MM.1S (cell line): ENCODE results near the gene PAPPA.

Source experiments
- DNase-seq: peaks from one replicate; pipeline ENCODE4 v3.0.0-alpha.2; 2015
- H2AFZ ChIP-seq: fragments of 300-600 bp; sonication (generic); 2 replicates; pipeline ENCODE4 v1.6.0; 2016; ENCODE audit warnings: antibody characterized with exemption, low read length
- H3F3A ChIP-seq: fragments of 300-600 bp; sonication (generic); 2 replicates; pipeline ENCODE4 v1.6.1; 2016; ENCODE audit warnings: mild to moderate bottlenecking, antibody characterized with exemption, low read length, moderate library complexity, mixed read lengths; ENCODE audit not compliant: insufficient read depth
- H3K27ac ChIP-seq: fragments of 300-600 bp; sonication (generic); 2 replicates; pipeline ENCODE4 v1.5.1; 2016; ENCODE audit warnings: mild to moderate bottlenecking, low read length
- H3K27me3 ChIP-seq: fragments of 300-600 bp; sonication (generic); replicated peaks from 2 replicates; pipeline ENCODE4 v1.6.0; 2016; ENCODE audit warnings: low read length; ENCODE audit not compliant: insufficient read depth
- H3K36me3 ChIP-seq: fragments of 300-600 bp; sonication (generic); replicated peaks from 2 replicates; pipeline ENCODE4 v1.6.1; 2016; ENCODE audit warnings: mild to moderate bottlenecking, low read length, mixed read lengths; ENCODE audit not compliant: insufficient read depth
- H3K4me1 ChIP-seq: fragments of 300-600 bp; sonication (generic); 2 replicates; pipeline ENCODE4 v1.6.1; 2016; ENCODE audit warnings: low read length, mixed read lengths
- H3K4me2 ChIP-seq: fragments of 300-600 bp; sonication (generic); 2 replicates; pipeline ENCODE4 v1.6.0; 2016; ENCODE audit warnings: low read depth, low read length
- H3K4me3 ChIP-seq: fragments of 300-600 bp; sonication (generic); 2 replicates; pipeline ENCODE4 v1.5.1; 2016; ENCODE audit warnings: low read length, mixed read lengths
- H3K79me2 ChIP-seq: fragments of 300-600 bp; sonication (generic); 2 replicates; pipeline ENCODE4 v1.6.1; 2016; ENCODE audit warnings: mixed run types, low read length, mixed read lengths
- H3K9ac ChIP-seq: fragments of 300-600 bp; sonication (generic); 2 replicates; pipeline ENCODE4 v1.6.1; 2016; ENCODE audit warnings: low read length, mixed read lengths
- H3K9me2 ChIP-seq: fragments of 300-600 bp; sonication (generic); replicated peaks from 2 replicates; pipeline ENCODE4 v1.6.1; 2016; ENCODE audit warnings: mild to moderate bottlenecking, low read length, mixed read lengths; ENCODE audit not compliant: insufficient read depth
- H3K9me3 ChIP-seq: fragments of 300-600 bp; sonication (generic); replicated peaks from 2 replicates; pipeline ENCODE4 v1.6.1; 2016; ENCODE audit warnings: mild to moderate bottlenecking, low read length, mixed read lengths; ENCODE audit not compliant: insufficient read depth
- H4K20me1 ChIP-seq: fragments of 300-600 bp; sonication (generic); 2 replicates; pipeline ENCODE4 v1.6.1; 2016; ENCODE audit warnings: mild to moderate bottlenecking, low read length, moderate library complexity, mixed read lengths; ENCODE audit not compliant: insufficient read depth
- EZH2 ChIP-seq: fragments of 300-600 bp; sonication (generic); optimal IDR thresholded peaks from 2 replicates; pipeline ENCODE3; 2017; ENCODE audit warnings: low read depth, mild to moderate bottlenecking, antibody characterized with exemption, low read length, mixed read lengths
- EZH2phosphoT487 ChIP-seq: fragments of 300-600 bp; sonication (generic); IDR thresholded peaks from 2 replicates; pipeline ENCODE4 v1.6.1; 2018; ENCODE audit warnings: antibody characterized with exemption, low read length
- TF ChIP-seq, protein P1 (sequence below): fragments of 300-600 bp; sonication (generic); IDR thresholded peaks from 2 replicates; pipeline ENCODE4 v1.5.1; 2016; ENCODE audit warnings: antibody characterized with exemption, low read length, mixed read lengths

The PAPPA gene

DNA sequence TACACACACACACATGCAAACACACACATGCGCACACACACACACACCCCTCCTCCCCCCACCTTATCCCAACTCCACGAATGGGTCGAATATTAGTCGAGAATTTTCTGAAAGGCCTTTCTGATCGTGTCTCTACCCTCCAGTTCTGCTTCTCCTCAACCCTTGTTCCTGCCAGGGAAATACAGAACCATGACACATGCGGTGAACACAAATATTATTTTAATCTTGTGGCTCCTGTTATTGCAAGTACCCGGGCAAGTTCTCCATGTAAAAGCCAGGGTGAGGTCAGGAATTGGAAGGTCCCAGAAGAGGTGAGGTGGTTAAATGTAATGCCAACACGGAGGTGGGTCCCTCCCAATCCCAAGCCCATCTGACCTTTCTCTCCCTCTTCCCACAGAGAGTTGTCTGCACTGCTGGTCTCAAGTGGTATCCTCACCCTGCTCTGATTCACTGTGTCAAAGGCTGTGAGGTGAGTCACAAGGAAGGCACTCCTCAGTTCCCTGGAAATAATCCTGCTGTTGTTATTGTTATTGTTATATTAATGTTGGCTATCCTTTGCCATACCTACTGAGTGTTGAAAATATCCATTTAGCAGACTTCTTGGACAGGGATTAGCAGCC, 223.7 kb downstream of the PAPPA start:
- Histone ChIP-seq H4K20me1 (no peaks in the 10 kb centered on the region), H3K79me2 (no peaks in the 10 kb centered on the region), H3K27me3 (no peaks in the 10 kb centered on the region), H2AFZ (no peak overlapping the region), H3K9ac (no peak overlapping the region), H3K9me3 (no peaks in the 10 kb centered on the region), H3K4me3 (no peak overlapping the region), H3K4me1 (no peaks in the 10 kb centered on the region), H3F3A (no peaks in the 10 kb centered on the region), H3K9me2 (no peaks in the 10 kb centered on the region), H3K36me3 (no peaks in the 10 kb centered on the region), H3K4me2 (no peak overlapping the region), H3K27ac (no peak overlapping the region)
- no peak for DNase-seq
- no peak for TF ChIP-seq EZH2
- TF ChIP-seq EZH2phosphoT487: no peak
- TF ChIP-seq, protein P1, sequence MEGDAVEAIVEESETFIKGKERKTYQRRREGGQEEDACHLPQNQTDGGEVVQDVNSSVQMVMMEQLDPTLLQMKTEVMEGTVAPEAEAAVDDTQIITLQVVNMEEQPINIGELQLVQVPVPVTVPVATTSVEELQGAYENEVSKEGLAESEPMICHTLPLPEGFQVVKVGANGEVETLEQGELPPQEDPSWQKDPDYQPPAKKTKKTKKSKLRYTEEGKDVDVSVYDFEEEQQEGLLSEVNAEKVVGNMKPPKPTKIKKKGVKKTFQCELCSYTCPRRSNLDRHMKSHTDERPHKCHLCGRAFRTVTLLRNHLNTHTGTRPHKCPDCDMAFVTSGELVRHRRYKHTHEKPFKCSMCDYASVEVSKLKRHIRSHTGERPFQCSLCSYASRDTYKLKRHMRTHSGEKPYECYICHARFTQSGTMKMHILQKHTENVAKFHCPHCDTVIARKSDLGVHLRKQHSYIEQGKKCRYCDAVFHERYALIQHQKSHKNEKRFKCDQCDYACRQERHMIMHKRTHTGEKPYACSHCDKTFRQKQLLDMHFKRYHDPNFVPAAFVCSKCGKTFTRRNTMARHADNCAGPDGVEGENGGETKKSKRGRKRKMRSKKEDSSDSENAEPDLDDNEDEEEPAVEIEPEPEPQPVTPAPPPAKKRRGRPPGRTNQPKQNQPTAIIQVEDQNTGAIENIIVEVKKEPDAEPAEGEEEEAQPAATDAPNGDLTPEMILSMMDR: no peak

DNA sequence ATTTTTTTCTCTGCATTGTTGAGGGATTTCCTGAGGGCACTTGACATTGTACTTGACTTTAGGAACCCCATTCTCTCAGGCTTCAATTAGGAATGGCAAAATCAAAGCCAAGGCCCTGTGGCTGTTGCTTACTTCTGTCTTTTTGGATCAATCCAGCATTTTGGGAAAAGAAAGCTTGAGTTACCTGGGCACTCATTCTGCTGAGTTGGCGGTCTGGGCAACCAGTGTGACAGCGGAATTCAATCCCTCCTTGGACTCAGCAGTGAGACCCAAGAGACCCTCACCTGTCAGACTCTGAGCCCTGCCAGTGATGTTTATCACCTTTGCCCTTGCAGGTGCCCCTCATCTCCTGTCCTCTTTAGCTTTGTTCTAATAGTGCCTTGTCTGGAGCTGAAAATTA, 225.3 kb downstream of the PAPPA start:
- Histone ChIP-seq H3K9me3 (no peaks in the 10 kb centered on the region), H3K27ac (no peak overlapping the region), H3K4me1 (no peaks in the 10 kb centered on the region), H3K27me3 (no peaks in the 10 kb centered on the region), H3K9me2 (no peaks in the 10 kb centered on the region), H2AFZ (no peak overlapping the region), H4K20me1 (no peaks in the 10 kb centered on the region), H3K79me2 (no peaks in the 10 kb centered on the region), H3F3A (no peaks in the 10 kb centered on the region), H3K4me2 (no peak overlapping the region), H3K4me3 (no peak overlapping the region), H3K36me3 (no peaks in the 10 kb centered on the region), H3K9ac (no peak overlapping the region)
- TF ChIP-seq, protein P1: no peak
- no peak for TF ChIP-seq EZH2phosphoT487
- TF ChIP-seq EZH2: no peak
- no peak for DNase-seq

DNA sequence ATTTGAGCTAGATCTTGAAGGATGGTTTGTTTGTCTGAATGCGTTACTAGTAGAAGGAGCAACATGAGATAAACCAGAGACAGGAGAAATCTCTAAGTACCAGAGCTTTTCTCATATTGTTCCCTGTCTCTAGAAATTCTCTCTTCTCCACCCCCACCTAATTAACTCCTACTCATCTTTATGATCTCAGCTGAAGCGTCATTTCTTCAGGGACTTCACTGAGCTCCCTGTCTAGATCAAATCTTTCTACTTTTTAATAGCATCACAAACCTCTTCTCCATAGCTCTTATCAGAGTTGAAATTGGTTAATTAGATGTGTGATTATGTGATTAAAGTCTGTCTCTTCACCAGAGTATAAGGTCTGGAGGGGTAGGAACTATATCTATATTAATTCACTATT, 226.2 kb downstream of the PAPPA start:
- H2AFZ ChIP-seq: no peak overlapping the region
- no peaks in the 10 kb centered on the region for H3K79me2 ChIP-seq
- H3F3A ChIP-seq: no peaks in the 10 kb centered on the region
- no peaks in the 10 kb centered on the region for H3K27me3 ChIP-seq
- no peaks in the 10 kb centered on the region for H3K9me2 ChIP-seq
- TF ChIP-seq, protein P1: no peak
- no peak for TF ChIP-seq EZH2
- no peak for TF ChIP-seq EZH2phosphoT487
- H3K4me1 ChIP-seq: no peaks in the 10 kb centered on the region
- H4K20me1 ChIP-seq: no peaks in the 10 kb centered on the region
- no peak overlapping the region for H3K4me3 ChIP-seq
- no peaks in the 10 kb centered on the region for H3K9me3 ChIP-seq
- H3K27ac ChIP-seq: no peak overlapping the region
- no peaks in the 10 kb centered on the region for H3K36me3 ChIP-seq
- no peak for DNase-seq
- H3K4me2 ChIP-seq: no peak overlapping the region
- no peak overlapping the region for H3K9ac ChIP-seq
